HL-60/S4 treated with retinoic acid at 250 ng/mL for 4 days and 3 days (cell line): Measurements from ENCODE around the gene ANKS1A.

Experiments used
- in situ Hi-C: fragments of 300-500 bp; cut with MboI; formaldehyde crosslinking; loops from 2 replicates; pipeline ENCODE4 v1.7.0; 2022; ENCODE audit warnings: low sequenced_read_pairs

Gene ANKS1A

GRCh38 chr6:35062676-35063574 lies 173.9 kb downstream of the ANKS1A start:
- in situ Hi-C loops: no loop called here

DNA sequence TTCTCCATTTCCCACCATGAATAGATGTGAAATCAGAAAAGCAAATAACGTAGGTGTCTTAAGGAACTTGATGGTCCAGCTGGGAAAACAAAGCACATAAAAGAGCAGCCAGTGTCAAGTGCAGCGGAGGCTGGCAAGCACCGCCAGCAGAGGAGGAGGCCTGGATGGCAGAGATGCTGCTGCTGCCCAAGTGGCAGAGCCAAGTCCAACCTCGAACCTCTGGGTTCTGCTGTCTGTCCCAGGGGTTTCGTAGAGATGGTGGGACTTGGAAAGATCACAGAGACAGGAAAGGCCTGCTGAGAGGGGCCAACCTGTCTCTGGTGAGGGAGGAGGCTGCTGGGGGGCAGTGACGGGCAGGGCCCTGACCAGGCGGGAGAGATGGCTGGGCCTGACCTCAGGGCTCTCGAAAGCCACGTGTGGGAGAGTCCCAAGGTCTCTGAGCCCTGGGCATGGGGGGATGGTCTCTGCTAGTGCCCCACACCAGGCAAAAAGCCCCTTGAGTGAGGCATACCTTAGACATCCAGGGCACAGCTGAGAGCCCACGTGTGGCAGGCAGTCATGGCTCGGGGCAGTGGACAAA lies 174.7 kb downstream of the ANKS1A start:
- in situ Hi-C loops: no loop called here

DNA sequence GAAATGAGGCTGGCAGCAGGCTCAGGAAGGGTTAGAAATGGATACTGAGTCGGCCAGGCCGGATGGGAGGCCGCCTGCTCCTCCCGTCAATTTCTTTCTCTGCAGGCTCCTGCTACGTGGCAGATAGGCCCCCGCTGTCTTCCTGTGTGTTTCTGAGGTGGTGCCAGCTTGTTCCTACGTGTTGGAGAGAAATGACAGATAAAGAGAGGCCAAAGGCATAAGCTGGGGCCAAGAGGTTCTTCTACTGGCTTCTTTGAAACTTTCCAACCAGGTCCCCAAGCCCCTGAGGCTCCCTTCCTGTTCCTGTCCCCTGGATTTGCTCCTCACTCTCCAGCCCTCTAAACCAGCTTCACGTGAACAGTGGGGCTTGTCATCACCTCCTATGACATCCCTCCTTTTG lies 175.2 kb downstream of the ANKS1A start:
- in situ Hi-C loops: no loop called here

- in situ Hi-C loops: no loop called here
These were observed 175.8 kb downstream of the ANKS1A start for GRCh38 chr6:35064757-35065440.

DNA sequence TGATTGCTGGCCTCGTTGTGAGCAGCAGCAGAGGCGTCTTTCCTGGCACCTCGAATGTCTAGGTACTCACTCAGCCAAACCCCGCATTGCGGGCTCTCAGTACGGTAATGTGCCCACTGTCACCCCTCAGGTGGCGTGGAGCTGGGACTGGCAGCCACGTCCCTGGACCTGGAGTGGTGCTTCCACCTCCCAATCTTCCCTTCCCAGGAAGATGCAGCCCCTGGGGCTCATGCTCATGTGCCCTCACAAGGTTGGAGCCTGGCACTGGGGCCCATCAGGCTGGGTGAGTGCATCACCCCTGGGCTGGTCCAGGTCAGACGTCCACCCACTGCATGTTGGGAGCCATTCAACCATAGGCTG lies 176.4 kb downstream of the ANKS1A start:
- in situ Hi-C loops: no loop called here

GRCh38 chr6:35065870-35066269 lies 176.8 kb downstream of the ANKS1A start:
- in situ Hi-C loops: no loop called here

DNA sequence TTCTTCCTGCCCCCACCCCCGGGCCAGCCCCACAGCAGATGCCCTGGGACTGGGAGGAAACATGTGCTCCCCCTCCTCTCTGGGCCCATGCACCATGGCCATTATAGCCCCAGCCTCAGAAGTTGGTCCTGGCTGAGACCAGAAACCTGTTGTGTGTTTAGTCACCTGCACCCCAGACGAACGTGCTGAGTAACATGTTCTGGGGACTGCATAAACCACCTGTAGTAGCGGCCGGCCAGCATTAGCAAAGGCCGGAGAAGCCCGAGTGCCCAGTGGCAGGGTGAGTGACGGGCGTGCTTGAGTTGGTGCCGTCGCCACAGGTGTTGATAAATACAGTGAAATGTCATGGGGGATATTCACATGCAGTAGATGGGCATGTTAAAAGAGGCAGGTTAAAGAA lies 178.2 kb downstream of the ANKS1A start:
- in situ Hi-C loops: no loop called here

GRCh38 chr6:35068206-35068605 lies 179.2 kb downstream of the ANKS1A start:
- in situ Hi-C loops: no loop called here

- in situ Hi-C loops: no loop called here
These were observed 179.6 kb downstream of the ANKS1A start for GRCh38 chr6:35068644-35069043.

GRCh38 chr6:35069262-35069661 lies 180.2 kb downstream of the ANKS1A start:
- in situ Hi-C loops: no loop called here

DNA sequence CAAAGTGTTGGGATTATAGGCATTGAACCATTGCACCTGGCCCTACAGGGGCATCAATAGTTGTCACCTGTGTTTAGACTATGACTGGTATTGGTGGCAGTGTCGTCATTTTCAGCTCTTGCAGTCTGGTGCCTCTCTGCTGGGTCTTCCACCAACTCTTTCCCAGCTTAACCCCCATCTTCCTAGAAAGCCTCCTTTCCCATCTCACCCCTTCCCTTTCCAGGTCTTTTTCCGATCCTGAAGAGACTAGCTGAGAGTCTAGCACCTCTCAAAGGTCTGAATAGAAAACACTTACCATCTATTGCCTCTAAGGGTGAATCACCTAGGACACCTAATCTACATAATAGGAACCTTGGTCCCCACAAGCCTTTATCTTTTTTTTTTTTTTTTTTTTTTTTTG lies 181.1 kb downstream of the ANKS1A start:
- in situ Hi-C loops: no loop called here

- in situ Hi-C loops: no loop called here
These were observed 182.4 kb downstream of the ANKS1A start for GRCh38 chr6:35071347-35071994.

DNA sequence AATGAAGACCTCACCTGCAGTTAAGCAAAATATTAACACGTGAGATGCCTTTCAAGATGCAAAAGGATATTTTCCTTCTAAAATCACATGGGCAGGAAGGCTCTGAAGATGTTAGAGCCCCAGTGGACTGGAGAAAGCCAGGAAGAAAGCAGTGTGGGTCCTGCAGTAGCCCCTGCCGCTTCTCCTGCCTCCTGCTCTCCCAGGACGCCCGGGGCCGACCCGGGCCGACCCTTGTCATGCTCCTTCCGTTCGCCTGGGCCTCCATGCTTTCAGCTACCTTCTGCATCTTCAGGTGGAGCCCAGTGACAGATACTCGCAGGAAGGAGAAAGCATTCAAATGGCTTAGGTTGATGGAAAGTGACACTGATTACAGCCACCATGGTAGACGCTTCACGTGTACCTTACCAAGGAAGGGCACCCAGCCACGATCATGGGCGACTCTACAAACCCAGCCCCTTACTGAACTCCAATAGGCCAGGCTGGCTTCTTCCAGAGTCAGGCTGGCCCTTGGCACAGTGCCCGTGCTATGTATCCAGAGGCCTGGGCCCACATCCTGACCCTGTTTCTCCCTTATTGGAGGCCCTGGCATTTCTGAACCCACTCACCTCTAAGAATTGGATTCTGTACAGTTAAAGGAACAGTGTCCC lies 183.1 kb downstream of the ANKS1A start:
- in situ Hi-C loops: no loop called here

GRCh38 chr6:35072698-35073055 lies 183.6 kb downstream of the ANKS1A start:
- in situ Hi-C loops: no loop called here

DNA sequence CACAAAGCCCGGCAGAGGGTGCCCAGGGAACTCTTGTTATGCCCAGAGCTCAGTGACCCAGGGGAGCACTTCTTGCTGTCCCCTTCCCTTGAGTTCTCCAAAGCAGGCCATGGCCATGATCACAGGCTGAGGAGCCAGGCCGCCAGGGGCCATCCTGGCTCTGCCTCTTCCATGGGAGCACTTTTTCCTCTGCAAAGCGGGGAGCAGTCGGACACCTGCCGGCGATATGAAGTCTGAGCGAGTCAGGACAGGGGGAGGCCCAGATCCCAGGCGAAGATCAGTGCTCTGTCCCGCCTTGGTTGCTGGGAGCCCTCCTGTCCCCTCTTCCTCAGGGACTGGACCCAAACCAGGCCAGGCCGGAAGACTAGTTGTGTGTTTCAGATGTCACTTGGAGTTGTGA lies 184.2 kb downstream of the ANKS1A start:
- in situ Hi-C loops: no loop called here

DNA sequence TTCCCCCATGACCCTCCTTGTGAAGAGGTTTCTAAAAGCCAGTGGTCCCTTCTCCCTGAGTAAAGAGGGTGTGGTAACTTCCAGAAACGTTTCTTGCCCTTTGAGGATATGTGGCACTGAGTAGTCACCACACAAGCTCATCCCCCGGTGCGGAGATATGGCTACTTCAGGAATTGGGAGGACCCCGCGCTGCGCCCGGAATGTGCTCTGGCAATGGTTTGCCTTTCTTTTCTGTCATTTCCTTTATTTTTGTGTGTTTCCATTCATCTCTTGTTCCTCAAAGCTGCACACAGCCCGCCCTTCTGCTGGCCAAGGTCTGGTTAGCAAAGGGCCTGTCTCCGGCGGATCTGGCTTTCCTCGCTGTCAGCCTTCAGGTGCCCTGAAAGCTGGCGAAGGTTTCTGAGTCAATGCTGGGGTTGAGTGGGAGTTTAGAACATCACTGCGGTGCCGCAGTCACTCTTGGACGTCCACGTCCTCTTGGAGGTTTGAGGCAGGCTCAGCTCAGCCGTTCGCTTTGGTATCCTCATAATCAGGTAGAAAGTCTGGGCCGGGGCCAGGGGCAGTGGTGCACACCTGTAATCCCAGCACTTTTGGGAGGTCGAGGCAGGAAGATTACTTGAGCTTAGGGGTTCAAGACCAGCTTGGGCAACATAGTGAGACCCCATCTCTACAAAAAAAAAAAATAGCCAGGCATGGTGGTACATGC lies 184.9 kb downstream of the ANKS1A start:
- in situ Hi-C loops: no loop called here

DNA sequence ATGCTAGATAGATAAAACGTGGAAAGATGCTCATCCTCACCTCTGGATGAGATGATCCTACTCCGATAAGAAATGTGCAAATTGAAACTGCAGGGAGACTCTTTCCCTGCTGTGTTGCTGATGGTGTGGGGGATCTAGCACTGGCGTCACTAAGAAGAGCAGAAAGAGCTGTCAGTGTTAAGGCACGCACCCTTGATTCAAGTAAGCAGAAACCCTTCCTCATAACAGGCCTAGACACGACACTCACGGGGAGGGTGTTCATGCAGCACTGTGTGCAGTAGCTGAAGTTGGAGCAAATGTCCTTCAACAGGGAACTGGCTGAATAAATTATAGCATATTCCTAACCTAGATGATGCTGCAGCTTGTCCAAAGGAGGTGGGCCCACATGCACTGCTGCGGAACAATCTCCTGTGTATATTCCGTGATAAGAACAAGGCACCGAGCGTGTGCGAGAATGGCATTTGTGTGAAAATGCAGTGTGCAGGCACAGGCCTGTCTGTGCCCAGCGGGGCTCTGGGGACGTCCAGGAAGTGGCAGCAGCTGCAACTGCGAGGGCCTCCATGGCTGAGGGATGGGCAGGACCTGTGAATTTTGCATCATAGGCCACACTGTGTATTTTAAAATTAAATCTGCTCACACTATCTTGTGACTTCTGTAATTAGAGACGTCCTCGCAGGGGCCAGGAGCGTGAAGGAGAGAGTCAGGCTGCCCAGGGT lies 188.1 kb downstream of the ANKS1A start:
- in situ Hi-C loops: no loop called here

DNA sequence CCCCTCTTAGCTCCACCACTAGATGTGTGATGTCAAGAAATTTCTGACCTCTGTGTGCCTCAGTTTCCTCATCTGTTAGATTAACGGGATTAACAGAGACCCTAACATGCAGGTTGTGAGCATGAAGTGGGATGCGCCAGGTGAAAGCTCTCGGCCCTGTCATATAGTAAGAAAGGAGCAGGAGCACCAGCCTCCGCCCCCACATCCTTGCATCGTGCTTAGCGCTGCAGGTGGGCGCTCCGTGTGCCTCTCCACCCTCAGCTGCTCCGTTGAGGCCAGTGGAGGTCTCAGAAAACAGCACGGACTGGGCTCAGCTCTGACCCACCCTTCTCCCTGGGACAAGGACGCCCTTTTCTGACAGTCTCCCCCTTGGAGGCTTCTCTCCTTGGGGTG lies 188.7 kb downstream of the ANKS1A start:
- in situ Hi-C loops: no loop called here

- in situ Hi-C loops: no loop called here
These were observed 189.3 kb downstream of the ANKS1A start for GRCh38 chr6:35078226-35078850.
